Activated CD4-positive, alpha-beta T cell treated with anti-CD3 and anti-CD28 coated beads, Interleukin-2, Interleukin-4, amounts not matched to agents 100 ng/mL and 50 ng/mL, durations not matched to agents 16 hours and 8 hours (primary cell): Measurements from ENCODE around the gene PDK3.

Experiments used
- DNase-seq: peaks from one replicate; pipeline ENCODE4 v3.0.0-alpha.2; 2020; ENCODE audit warnings: low spot score

PDK3 gene

DNA sequence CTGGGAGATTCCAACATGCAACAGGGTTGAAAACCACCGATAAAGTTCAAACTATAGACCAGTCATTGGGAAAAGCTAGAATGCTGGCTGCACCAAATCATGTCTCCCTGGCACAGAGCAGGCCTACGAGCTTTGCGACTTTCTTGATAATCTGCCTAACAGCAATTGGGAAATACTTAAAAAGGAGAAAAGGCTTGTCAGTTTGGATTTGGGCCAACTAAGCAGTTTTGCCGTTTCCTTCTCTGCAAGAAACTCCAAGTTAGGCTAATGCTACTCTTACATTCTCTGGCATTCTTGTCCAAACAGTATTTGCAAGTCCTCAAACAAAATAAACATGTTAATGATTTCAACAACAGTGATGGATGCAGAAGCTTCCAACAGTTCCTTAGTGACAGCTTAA, 87.9 kb downstream of the PDK3 start:
- DNase-seq: no peak

GRCh38 chrX:24561121-24561520, 96.0 kb downstream of the PDK3 start:
- peak; percentile 25 for DNase-seq

DNA sequence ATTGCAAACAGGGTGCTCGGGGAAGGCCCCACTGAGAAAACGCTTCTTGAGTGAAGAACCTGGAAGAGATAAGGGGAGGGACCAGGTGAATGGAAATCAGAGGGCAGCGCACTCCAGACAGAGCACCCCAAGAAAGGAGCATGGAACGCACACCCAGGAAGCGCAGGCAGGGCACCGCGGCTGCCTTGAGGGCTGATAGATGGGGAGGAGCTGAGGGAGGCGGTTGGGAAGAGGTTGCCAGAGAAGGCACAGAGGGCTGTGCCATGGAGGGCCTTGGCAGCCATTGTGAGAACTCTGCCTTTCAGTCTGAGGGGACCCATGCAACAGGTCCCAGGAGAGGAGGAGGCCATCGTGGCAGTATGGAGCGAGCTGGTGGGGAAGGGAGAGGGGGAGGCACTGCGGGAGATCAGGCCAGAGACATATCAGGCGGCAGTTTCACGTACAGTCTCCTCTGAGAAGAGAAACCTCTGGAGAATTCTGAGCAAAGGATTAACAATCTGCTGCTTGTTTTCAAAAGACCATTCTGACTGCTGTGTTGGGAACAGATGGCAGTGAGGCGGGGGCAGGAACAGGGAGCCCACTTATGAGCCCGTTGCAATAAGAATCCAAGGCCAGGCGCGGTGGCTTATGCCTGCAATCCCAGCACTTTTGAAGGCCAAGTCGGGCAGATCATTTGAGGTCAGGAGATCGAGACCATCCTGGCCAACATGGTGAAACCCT, 98.4 kb downstream of the PDK3 start:
- no peak for DNase-seq

GRCh38 chrX:24566240-24566639, 101.2 kb downstream of the PDK3 start:
- DNase-seq: no peak

- DNase-seq: no peak
Measured at GRCh38 chrX:24567169-24567568, 102.1 kb downstream of the PDK3 start.

DNA sequence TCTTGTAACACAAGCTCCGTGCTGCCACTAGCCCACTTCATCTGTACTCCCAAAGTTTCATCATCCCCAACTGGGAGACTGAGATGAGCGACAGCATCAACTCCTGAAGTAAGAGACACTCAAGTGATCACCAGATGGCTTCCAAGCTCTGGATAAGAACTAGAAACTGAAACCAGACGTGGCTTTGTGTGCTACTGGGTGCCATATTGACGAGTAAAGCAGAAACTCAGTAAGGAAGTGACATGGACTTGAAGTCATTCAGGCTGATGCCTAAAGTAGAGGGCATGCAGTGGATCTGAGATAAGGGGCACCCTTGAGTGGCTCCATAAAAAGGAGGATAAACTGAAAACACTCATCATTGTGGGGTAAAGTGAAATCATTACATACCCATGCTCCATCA, 109.7 kb downstream of the PDK3 start:
- DNase-seq: peak; percentile 1

- no peak for DNase-seq
Measured at GRCh38 chrX:24575496-24575895, 110.4 kb downstream of the PDK3 start.

DNA sequence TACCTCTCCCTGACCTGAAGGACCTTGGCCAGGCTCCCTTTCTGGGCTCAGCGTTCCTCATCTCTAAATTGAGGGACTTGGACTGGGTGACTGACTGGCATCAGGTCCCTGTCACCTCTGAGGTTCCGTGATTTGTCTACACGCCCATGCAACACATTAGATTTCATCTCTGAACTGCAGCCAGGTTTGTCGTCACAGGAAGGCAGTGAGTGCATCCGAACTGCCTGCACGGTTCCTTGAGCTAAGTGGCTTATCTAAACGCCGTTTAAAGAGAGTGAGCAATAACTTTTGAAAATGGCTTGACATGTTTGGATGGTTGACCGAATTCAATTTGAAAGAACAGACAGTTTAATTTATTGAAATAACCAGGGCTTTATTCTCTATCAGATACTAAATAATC, 112.0 kb downstream of the PDK3 start:
- DNase-seq: no peak
